H1 (cell line): ENCODE results near the gene BBS1. TPM values are rescaled to one million over a fixed set of nuclear protein-coding genes. Genes with fewer than 3 reads are reported as not detected.

ENCODE experiments used
- ASH2L ChIP-seq: fragments of 200-600, 300-600 bp; sonication (generic); IDR thresholded peaks from one replicate; pipeline ENCODE4 v1.7.1; 2017; ENCODE audit warnings: low read length
- ATF3 ChIP-seq: IDR thresholded peaks from 2 replicates; pipeline ENCODE4 v1.6.1; 2011; ENCODE audit warnings: low read depth, mild to moderate bottlenecking, low read length; ENCODE audit not compliant: insufficient read depth
- CHD2 ChIP-seq: IDR thresholded peaks from 2 replicates; pipeline ENCODE4 v1.6.1; 2012; ENCODE audit warnings: low read length, improper control_type of control experiment
- CHD7 ChIP-seq: fragments of 300-600 bp; sonication (generic); IDR thresholded peaks from 2 replicates; pipeline ENCODE4 v1.7.1; 2012; ENCODE audit warnings: low read length, moderate library complexity, mild to moderate bottlenecking, inconsistent platforms; ENCODE audit not compliant: insufficient replicate concordance
- CREB1 ChIP-seq: IDR thresholded peaks from 2 replicates; pipeline ENCODE4 v1.6.1; 2012; ENCODE audit warnings: inconsistent platforms
- EZH2 ChIP-seq: fragments of 200-600 bp; sonication (generic); IDR thresholded peaks from 2 replicates; pipeline ENCODE4 v1.7.1; 2012; ENCODE audit warnings: low read depth, mild to moderate bottlenecking, moderate library complexity, low read length, inconsistent platforms; ENCODE audit not compliant: severe bottlenecking
- FOSL1 ChIP-seq: IDR thresholded peaks from 2 replicates; pipeline ENCODE4 v1.6.1; 2011; ENCODE audit warnings: mild to moderate bottlenecking, low read depth, low read length, moderate library complexity; ENCODE audit not compliant: insufficient read depth
- NANOG ChIP-seq: IDR thresholded peaks from 2 replicates; pipeline ENCODE4 v1.6.1; 2011; ENCODE audit warnings: low read length, low read depth, mild to moderate bottlenecking, inconsistent platforms; ENCODE audit not compliant: insufficient read depth, poor library complexity, severe bottlenecking
- POLR2AphosphoS5 ChIP-seq: IDR thresholded peaks from 2 replicates; pipeline ENCODE4 v1.6.1; 2011; ENCODE audit warnings: low read depth, low read length
- RFX5 ChIP-seq: IDR thresholded peaks from 2 replicates; pipeline ENCODE4 v1.6.1; 2011; ENCODE audit warnings: low read depth, low read length, improper control_type of control experiment, borderline replicate concordance
- SP1 ChIP-seq: IDR thresholded peaks from 2 replicates; pipeline ENCODE4 v1.6.1; 2011; ENCODE audit warnings: low read depth, low read length
- SP2 ChIP-seq: IDR thresholded peaks from 2 replicates; pipeline ENCODE4 v1.6.1; 2012; ENCODE audit warnings: mild to moderate bottlenecking, low read length, inconsistent platforms
- polyA plus RNA-seq, 7 experiments: library from polyadenylated mRNA; depleted of rRNA in 3 of 7; stranded (reverse) in 5 of 7; unstranded in 2 of 7; fragments of >200 nt in 5 of 7; fragments of 200-250 nt in 2 of 7; gene quantifications; 1 replicate in 5 of 7; 2 replicates in 1 of 7; 4 replicates in 1 of 7; pipeline versions ENCODE4 v1.2.1 to v1.2.3, GENCODE V29; 2011 to 2013; ENCODE audit warnings: missing spikeins in 2 of 7, mixed read lengths in 2 of 7
- total RNA-seq: library from RNA; stranded (reverse); fragmentation: NEBNext Ultra II Directional; extraction: Animal tissue kit (Norgen Biotek cat#: 25700); gene quantifications from 2 replicates; pipeline ENCODE4 v1.2.1, GENCODE V29; 2021

BBS1 gene
- total and polyA plus RNA-seq, 2 of the 8 experiments (the other 6 are each of a cell fraction or from before 2014, with no cell fraction given) = 19.1 to 19.5 TPM

GRCh38 chr11:66467756-66468155 lies 42.7 kb upstream of the BBS1 start (continued):
- no peak for TF ChIP-seq CHD7
- no peak for TF ChIP-seq RFX5
- no peak for TF ChIP-seq SP2
- TF ChIP-seq ASH2L = no peak
- TF ChIP-seq ATF3 = no peak
- no peak for TF ChIP-seq NANOG
- TF ChIP-seq POLR2AphosphoS5 = no peak
- TF ChIP-seq EZH2 = no peak
- no peak for TF ChIP-seq SP1
- TF ChIP-seq CHD2 = no peak
- TF ChIP-seq CREB1 = no peak
- no peak for TF ChIP-seq FOSL1
